Breast epithelium (tissue), 4 donors: ENCODE measurements around the gene POLR1C. TPM values are rescaled to one million over a fixed set of nuclear protein-coding genes. Genes with fewer than 3 reads are reported as not detected.
"Not testable (repeated sequence)": the region's sequence is repeated elsewhere in the genome, so short reads cannot be mapped to it uniquely, and the experiment has no call there.

Source experiments
- DNase-seq, 2 donors: peaks; one replicate each; pipeline ENCODE4 v3.0.0-alpha.2; 2019; ENCODE audit warnings: low spot score in 2 of 2
- H3K27ac ChIP-seq, 2 donors: fragments of 200-600 bp; sonication (generic) in 1 of 2; one replicate each; pipeline ENCODE4 v1.5.1; 2016 to 2019; ENCODE audit warnings: mild to moderate bottlenecking in 1 of 2
- H3K27me3 ChIP-seq, 2 donors: fragments of 200-600 bp; sonication (generic) in 1 of 2; one replicate each; pipeline versions ENCODE4 v1.5.1 to v1.6.0; 2017 to 2019; ENCODE audit warnings: control low read depth in 1 of 2, mild to moderate bottlenecking in 1 of 2
- H3K36me3 ChIP-seq: fragments of 200-600 bp; one replicate; pipeline ENCODE4 v1.5.1; 2019
- H3K4me1 ChIP-seq, 2 donors: fragments of 200-600 bp; sonication (generic); one replicate each; pipeline ENCODE4 v1.5.1; 2016 to 2019; ENCODE audit warnings: control low read depth in 1 of 2
- H3K4me3 ChIP-seq, 3 donors: fragments of 200-600 bp; sonication (generic); 1 replicate in 2 of 3; 2 replicates in 1 of 3; pipeline ENCODE4 v1.5.1; 2016 to 2019; ENCODE audit warnings: mild to moderate bottlenecking in 3 of 3, moderate library complexity in 2 of 3
- H3K9me3 ChIP-seq, 2 donors: fragments of 200-600 bp; sonication (generic) in 1 of 2; one replicate each; pipeline ENCODE4 v1.5.1; 2016 to 2019; ENCODE audit warnings: control low read depth in 1 of 2
- POLR2A ChIP-seq: fragments of 450-650 bp; IDR thresholded peaks from one replicate; pipeline ENCODE4 v1.6.1; 2016; ENCODE audit warnings: antibody characterized with exemption, mild to moderate bottlenecking, moderate library complexity
- POLR2AphosphoS5 ChIP-seq, 3 donors: sonication (generic); formaldehyde crosslinking; IDR thresholded peaks; one replicate each; pipeline ENCODE4 v1.6.1; 2017; ENCODE audit warnings: antibody characterized with exemption in 3 of 3
- intact Hi-C: fragments of 100-400 bp; cut with DNase I; formaldehyde crosslinking; loops from one replicate; pipeline ENCODE4 v1.15.1; 2023; ENCODE audit warnings: low total_unique reads
- total RNA-seq, 3 donors: library from RNA; depleted of rRNA; stranded (reverse); fragments of >200 nt; gene quantifications; one replicate each; pipeline ENCODE4 v1.1.0, GENCODE V29; 2016
- TF ChIP-seq, protein P1 (sequence below), 3 donors: fragments of 450-650 bp; IDR thresholded peaks; one replicate each; pipeline ENCODE4 v1.5.1; 2016 to 2017; ENCODE audit warnings: antibody characterized with exemption in 3 of 3, mild to moderate bottlenecking in 3 of 3, moderate library complexity in 3 of 3

The POLR1C gene
- total RNA-seq, 3 donors from 2014 or later, result 18.9 to 38.8 (median 38.7) TPM

DNA sequence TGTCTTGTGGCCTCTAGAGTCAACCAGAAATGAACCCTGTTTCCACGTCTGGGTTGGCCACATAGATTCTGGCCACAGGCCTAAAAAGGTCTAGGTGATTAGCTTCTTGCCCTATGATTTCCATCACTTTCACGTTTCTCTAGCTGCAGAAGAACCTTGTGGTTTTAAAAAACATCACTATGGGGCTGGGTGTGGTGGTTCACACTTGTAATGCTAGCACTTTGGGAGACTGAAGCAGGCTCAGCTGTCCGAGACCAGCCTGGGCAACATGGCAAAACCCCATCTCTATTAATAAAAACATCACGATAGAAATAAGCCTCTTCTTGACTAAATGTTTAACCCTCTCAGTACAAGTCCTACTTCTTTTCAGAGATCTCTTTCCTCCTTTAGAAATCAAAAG lies 27.6 kb downstream of the POLR1C start:
- Histone ChIP-seq H3K27me3 (no peaks in the 10 kb centered on the region), H3K9me3 (no peaks in the 10 kb centered on the region), H3K36me3 (peaks cover 8% of the 10 kb centered on the region), H3K27ac (no peak overlapping the region), H3K4me3 (no peak overlapping the region), H3K4me1 (no peaks in the 10 kb centered on the region)
- TF ChIP-seq POLR2AphosphoS5 (IDR thresholded peaks at IDR 0.05), result no peak
- TF ChIP-seq POLR2A, result no peak
- TF ChIP-seq, protein P1, sequence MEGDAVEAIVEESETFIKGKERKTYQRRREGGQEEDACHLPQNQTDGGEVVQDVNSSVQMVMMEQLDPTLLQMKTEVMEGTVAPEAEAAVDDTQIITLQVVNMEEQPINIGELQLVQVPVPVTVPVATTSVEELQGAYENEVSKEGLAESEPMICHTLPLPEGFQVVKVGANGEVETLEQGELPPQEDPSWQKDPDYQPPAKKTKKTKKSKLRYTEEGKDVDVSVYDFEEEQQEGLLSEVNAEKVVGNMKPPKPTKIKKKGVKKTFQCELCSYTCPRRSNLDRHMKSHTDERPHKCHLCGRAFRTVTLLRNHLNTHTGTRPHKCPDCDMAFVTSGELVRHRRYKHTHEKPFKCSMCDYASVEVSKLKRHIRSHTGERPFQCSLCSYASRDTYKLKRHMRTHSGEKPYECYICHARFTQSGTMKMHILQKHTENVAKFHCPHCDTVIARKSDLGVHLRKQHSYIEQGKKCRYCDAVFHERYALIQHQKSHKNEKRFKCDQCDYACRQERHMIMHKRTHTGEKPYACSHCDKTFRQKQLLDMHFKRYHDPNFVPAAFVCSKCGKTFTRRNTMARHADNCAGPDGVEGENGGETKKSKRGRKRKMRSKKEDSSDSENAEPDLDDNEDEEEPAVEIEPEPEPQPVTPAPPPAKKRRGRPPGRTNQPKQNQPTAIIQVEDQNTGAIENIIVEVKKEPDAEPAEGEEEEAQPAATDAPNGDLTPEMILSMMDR (IDR thresholded peaks at IDR 0.05), result no peak
- no peak for DNase-seq
- intact Hi-C loops, result no loop called here

DNA sequence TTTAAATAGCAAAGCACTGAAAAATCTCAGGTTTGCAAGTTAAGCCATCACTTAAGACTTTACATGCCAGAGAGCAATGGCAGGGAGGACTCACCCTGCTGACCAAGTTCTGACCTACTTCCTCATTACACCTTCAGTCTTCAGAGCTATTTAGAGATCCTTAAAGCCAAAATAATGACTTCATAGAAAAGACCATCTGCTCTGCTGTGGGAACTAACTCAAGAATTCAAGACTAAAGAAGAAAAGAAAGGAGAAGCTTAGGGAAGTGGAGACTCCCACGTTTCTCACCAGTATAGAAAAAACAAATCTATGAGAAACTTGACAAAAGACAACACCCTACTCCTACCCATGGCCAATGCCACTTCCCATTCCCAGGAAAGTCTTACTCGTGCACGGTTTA lies 30.3 kb downstream of the POLR1C start:
- Histone ChIP-seq H3K4me1 (no peaks in the 10 kb centered on the region), H3K27me3 (no peaks in the 10 kb centered on the region), H3K36me3 (peaks cover 8% of the 10 kb centered on the region), H3K27ac (no peak overlapping the region), H3K4me3 (no peak overlapping the region), H3K9me3 (no peaks in the 10 kb centered on the region)
- DNase-seq, result no peak
- TF ChIP-seq POLR2AphosphoS5 (IDR thresholded peaks at IDR 0.05) (no peak), POLR2A (no peak)
- TF ChIP-seq, protein P1 (IDR thresholded peaks at IDR 0.05), result no peak
- intact Hi-C loops, result no loop called here

DNA sequence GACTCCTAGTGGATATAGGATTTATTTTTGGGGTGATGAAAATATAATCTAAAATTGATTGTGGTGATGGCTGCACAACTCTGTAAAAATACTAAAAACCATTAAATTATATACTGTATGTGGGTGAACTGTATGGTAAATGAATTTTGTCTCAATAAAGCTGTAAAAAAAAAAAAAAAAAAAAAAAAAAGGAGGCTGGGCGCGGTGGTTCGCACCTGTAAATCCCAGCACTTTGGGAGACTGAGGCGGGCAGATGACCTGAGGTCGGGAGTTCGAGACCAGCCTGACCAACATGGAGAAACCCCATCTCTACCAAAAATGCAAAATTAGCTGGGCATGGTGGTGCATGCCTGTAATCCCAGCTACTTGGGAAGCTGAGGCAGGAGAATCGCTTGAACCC lies 40.7 kb downstream of the POLR1C start:
- H3K9me3 ChIP-seq, H3K4me3 ChIP-seq, H3K4me1 ChIP-seq, H3K27me3 ChIP-seq, intact Hi-C loops, H3K36me3 ChIP-seq, H3K27ac ChIP-seq, DNase-seq: not testable (repeated sequence)

DNA sequence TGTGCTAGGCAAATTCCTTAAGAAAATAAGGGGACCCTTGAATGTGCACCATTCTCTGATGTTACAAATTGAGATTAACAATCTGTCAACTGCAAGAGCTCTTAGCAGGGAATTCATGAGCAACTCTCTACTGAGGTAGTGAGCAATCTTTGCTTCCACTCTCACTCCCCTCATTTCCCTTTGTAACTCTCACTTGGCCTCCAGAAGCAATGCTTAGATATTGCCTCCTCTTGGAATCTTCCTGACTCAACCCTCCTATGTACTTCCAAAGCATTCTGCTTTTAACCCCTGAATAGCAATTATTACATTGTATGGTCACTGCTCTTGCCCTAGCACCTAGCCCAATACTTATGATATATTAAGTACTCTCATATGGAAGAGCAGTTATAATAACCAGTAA lies 42.4 kb downstream of the POLR1C start:
- Histone ChIP-seq H3K9me3 (no peaks in the 10 kb centered on the region), H3K27me3 (no peaks in the 10 kb centered on the region), H3K36me3 (peaks cover 9% of the 10 kb centered on the region), H3K27ac (no peak overlapping the region), H3K4me1 (no peaks in the 10 kb centered on the region), H3K4me3 (no peak overlapping the region)
- no peak for TF ChIP-seq POLR2A
- TF ChIP-seq, protein P1 (IDR thresholded peaks at IDR 0.05), result no peak
- no peak for TF ChIP-seq POLR2AphosphoS5 (IDR thresholded peaks at IDR 0.05)
- DNase-seq, result no peak
- intact Hi-C loops, result no loop called here

DNA sequence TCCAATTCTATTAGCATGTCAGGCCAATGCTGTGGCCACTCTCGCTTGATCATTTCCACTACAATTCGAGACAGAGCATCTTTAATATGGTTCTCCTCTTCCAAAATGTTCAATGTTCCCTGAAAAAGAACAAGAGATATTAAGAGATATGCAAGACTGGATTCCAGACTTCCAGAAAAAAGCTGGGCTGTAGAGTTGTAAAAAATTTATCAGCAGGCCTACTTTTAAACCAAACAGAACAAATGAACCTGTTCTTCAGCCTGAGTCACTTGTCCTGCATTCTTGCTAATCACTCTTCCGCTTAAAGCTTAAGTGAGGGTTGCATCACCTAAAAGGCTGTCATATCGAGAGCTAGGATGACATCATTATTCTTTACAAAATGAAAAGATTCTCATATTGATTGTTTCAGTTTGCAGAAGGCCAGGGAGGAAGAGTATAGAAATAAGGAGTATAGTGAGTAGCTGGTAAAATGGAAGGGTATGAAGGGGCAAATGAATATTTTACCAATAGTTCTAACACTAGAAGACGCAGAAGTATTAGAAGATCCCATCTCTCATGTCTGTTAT lies 54.1 kb downstream of the POLR1C start:
- no peak for DNase-seq
- H3K9me3 ChIP-seq, result no peaks in the 10 kb centered on the region
- H3K4me3 ChIP-seq, result no peak overlapping the region
- no peak overlapping the region for H3K27ac ChIP-seq
- TF ChIP-seq POLR2AphosphoS5 (IDR thresholded peaks at IDR 0.05), result no peak
- TF ChIP-seq, protein P1 (IDR thresholded peaks at IDR 0.05), result no peak
- no peak for TF ChIP-seq POLR2A
- H3K27me3 ChIP-seq, result no peaks in the 10 kb centered on the region
- intact Hi-C loops, result loop anchor here (2.0 kb wide), 1 partner anchor 58 kb away; the partner anchor contains the start of gene GTPBP2
- peaks cover 8% of the 10 kb centered on the region for H3K36me3 ChIP-seq
- peaks cover 4 to 7% of the 10 kb centered on the region in 2 donors for H3K4me1 ChIP-seq

Other genes starting within 250 kb of the POLR1C start
- not detected for gene SLC22A7, start 218.8 kb upstream of the POLR1C start, total RNA-seq
- 1 to 10 TPM; 1.6 to 2.1 (median 1.9) TPM for gene CRIP3, start 208.3 kb upstream of the POLR1C start, total RNA-seq
- gene ZNF318, start 147.4 kb upstream of the POLR1C start, total RNA-seq, result 10 to 100 TPM; 15.4 to 19.5 (median 17.4) TPM
- gene ABCC10, start 89.5 kb upstream of the POLR1C start, total RNA-seq, result 10 to 100 TPM in 2 of 3 donors, 1 to 10 TPM in 1; 9.0 to 19.9 (median 12.1) TPM
- 1 to 10 TPM in 2 of 3 donors, not detected in 1; 3.6 to 8.9 TPM for gene DLK2, start 61.5 kb upstream of the POLR1C start, total RNA-seq
- 10 to 100 TPM; 18.6 to 21.8 (median 21.3) TPM for gene TJAP1, start 39.5 kb upstream of the POLR1C start, total RNA-seq
- gene LRRC73, start 6.7 kb upstream of the POLR1C start, total RNA-seq, result under 1 TPM in 2 of 3 donors, not detected in 1; 0.29 to 0.33 TPM
- 100 to 1,000 TPM in 1 of 3 donors, 10 to 100 TPM in 2; 89.5 to 100 (median 96.2) TPM for gene YIPF3, start 163 bp upstream of the POLR1C start, total RNA-seq
- 10 to 100 TPM; 16.5 to 28.8 (median 27.2) TPM for gene XPO5, start 58.9 kb downstream of the POLR1C start, total RNA-seq
- gene POLH, start 59.1 kb downstream of the POLR1C start, total RNA-seq, result 10 to 100 TPM in 1 of 3 donors, 1 to 10 TPM in 2; 8.6 to 13.0 (median 9.8) TPM
- gene GTPBP2, start 112.2 kb downstream of the POLR1C start, total RNA-seq, result 10 to 100 TPM; 41.4 to 58.0 (median 43.6) TPM
- 10 to 100 TPM; 33.4 to 53.0 (median 33.4) TPM for gene MAD2L1BP, start 118.8 kb downstream of the POLR1C start, total RNA-seq
- not detected for gene RSPH9, start 127.9 kb downstream of the POLR1C start, total RNA-seq
- 10 to 100 TPM; 37.7 to 63.2 (median 40.6) TPM for gene MRPS18A, start 170.7 kb downstream of the POLR1C start, total RNA-seq